Epithelial cell of proximal tubule (primary cell): ENCODE results near the gene FHIT. TPM values are rescaled to one million over a fixed set of nuclear protein-coding genes. Genes with fewer than 3 reads are reported as not detected.

Experiments used
- DNase-seq: peaks from one replicate; pipeline ENCODE4 v3.0.0-alpha.2; 2011; ENCODE audit warnings: low read depth
- H3K4me3 ChIP-seq: 2 replicates; pipeline ENCODE4 v1.5.1; 2011; ENCODE audit warnings: low read depth, mild to moderate bottlenecking, low read length
- CTCF ChIP-seq: conservative IDR thresholded peaks from 2 replicates; pipeline ENCODE4 v1.5.1; 2012; ENCODE audit warnings: low read depth, mild to moderate bottlenecking, low read length
- total RNA-seq: library from RNA; depleted of rRNA; stranded (reverse); fragments of >200 nt; gene quantifications from 2 replicates; pipeline ENCODE4 v1.2.3, GENCODE V29; 2015

Gene FHIT
- total RNA-seq, 1 donor from 2014 or later = 3.7 TPM

DNA sequence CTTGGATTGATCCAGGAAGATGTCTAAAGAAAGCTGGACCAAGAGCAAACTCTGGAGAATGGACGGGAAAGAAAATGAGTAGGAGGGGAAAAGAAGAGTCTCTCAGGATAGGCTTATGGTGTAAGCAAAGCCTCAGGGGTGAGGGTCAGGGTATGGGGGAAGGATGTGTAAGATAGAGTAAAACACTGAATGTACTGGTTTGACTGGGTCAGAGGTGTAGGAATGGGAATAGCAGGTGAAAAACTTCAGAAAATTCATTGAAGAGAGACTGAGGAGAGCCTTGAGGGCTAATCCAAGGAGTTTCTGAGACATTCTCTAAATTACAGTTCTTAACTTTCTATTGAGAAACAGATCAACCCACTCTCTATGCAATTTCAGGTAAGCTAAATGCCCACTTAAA lies 857.3 kb downstream of the FHIT start:
- H3K4me3 ChIP-seq = no peak overlapping the region
- DNase-seq = no peak
- TF ChIP-seq CTCF = no peak

- no peak overlapping the region for H3K4me3 ChIP-seq
- DNase-seq = no peak
- no peak for TF ChIP-seq CTCF
These were observed 858.8 kb downstream of the FHIT start for GRCh38 chr3:60392501-60392900.

DNA sequence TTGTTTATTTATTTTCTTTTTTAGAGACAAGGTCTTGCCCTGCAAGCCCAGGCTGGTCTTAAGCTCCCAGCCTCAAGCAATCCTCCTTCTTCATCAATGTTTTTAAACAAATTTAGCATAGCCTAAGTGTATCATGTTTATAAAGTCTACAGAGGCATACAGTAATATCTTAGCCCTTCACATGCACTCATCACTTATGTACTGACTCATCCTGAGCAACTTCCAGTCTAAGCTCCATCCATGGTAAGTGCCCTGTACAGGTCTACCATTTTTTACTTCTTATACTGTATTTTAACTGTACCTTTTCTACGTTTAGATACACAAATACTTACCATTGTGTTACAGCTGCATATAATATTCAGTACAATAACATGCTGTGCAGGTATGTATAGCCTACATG lies 860.0 kb downstream of the FHIT start:
- no peak for TF ChIP-seq CTCF
- H3K4me3 ChIP-seq = no peak overlapping the region
- DNase-seq = no peak

GRCh38 chr3:60388731-60389130 lies 862.5 kb downstream of the FHIT start:
- DNase-seq = no peak
- H3K4me3 ChIP-seq = no peak overlapping the region
- TF ChIP-seq CTCF = no peak

DNA sequence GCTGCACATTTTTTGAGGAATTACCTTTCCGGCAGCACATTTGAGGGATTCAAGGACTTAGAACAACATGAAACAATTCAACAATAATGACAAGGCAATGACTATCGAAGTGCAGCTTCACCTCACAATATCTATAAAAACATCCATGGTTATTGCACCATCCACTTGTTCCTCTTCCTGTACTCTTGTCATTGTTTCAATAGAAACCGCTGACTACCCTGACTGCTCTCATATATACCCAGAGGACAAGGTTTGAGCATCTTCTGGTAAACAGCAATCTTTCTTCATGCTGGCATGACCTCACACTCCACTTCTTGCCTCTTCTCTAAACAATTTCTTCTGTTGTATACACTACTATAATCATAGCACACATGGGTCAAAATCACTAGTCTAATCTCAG lies 864.9 kb downstream of the FHIT start:
- no peak for DNase-seq
- TF ChIP-seq CTCF = no peak
- H3K4me3 ChIP-seq = no peak overlapping the region

DNA sequence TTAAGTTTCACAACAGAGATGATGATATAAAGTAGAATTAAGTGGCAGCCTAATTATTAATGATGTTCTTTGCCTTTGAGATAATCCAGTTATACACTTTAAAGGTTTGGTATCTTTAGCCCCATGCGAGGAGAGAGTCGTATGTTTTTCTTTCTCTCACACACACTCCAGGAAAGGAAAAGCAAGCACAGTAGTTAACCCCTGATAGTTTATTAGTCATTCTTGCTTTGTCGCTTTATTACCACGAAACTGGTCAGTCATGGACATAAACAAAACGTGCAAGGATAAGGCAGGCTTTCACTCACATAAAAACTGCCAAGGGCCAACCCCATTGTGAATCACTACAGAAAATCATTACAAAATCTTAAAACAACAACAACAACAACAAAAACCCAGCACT lies 866.9 kb downstream of the FHIT start:
- no peak for TF ChIP-seq CTCF
- DNase-seq = no peak
- H3K4me3 ChIP-seq = no peak overlapping the region

DNA sequence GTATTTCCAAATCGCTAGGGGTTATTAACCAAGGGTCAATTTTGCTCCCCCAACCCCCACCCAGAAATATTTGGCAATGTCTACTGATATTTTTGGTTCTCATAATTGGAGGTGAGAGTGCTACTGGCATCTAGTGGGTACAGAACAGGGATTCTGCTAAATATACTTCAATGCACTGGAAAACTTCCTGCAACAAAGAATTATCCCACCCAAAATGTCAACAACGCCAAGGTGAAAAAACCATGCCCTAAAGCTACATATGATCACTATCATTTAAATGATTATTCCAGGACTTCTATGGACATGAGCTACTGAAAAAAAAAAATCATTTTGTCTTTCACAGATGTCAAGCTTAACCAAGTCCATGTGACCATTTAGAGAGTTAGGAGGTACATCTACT lies 867.9 kb downstream of the FHIT start:
- DNase-seq = no peak
- TF ChIP-seq CTCF = no peak
- no peak overlapping the region for H3K4me3 ChIP-seq
